ENCODE results near the gene MEIOSIN. TPM values are rescaled to one million over a fixed set of nuclear protein-coding genes. Genes with fewer than 3 reads are reported as not detected.

Gene MEIOSIN
- polyA plus RNA-seq, 1 of the 3 experiments (the other 2 are of a cell fraction), result 0.03 TPM

DNA sequence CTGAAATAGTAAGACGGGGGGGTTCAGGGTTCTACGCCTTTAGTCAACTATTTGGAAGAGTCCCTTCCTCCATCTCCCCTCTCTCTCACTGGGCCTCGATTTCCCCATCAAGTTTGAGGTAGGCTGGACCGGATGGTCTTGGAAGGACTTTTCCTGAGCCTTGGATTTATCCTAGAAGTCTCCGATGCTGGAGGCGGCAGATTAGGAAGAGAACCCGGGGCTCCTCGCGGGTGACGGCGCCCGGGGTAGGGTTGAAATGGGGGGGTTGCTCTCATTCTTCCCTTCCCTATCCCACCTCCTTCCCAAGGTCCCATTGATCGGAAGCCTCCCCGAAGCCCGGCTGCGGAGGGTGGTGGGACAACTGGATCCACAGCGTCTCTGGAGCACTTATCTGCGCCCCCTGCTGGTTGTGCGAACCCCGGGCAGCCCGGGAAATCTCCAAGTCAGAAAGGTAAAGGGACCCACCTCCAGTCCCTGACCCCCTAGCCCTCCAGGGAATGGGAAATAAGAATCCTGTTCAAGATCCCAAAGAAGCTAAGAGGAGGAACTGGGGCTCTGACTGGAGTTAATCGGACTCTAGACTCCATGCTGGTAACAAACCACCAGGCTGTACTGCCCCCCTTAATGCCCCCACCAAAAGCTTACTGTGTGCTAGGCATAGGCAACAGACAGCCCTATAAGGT lies 40.0 kb upstream of the MEIOSIN start:
- DNase-seq, result peak; percentile 85
- Histone ChIP-seq H2AFZ (ENCODE audit: low read depth) (peak overlapping the region; percentile 86), H3K4me3 (ENCODE audit: low read depth in 2 of 2, low read length in 1 of 2) (peak overlapping the region; percentile 71 to 91), H3K4me2 (peak overlapping the region; percentile 88), H3K27me3 (ENCODE audit: insufficient read depth) (no peaks in the 10 kb centered on the region), H3K36me3 (replicated peaks in 1 of 2; ENCODE audit: control insufficient read depth in 1 of 2, insufficient read depth in 2 of 2, low read length in 1 of 2) (peaks cover 2 to 15% of the 10 kb centered on the region in 2 experiments), H4K20me1 (ENCODE audit: insufficient read depth) (0 out of 2 replicates have a peak, but pooled peaks cover 4% of the 10 kb centered on the region), H3F3A (replicated peaks; ENCODE audit: insufficient read depth) (peaks cover 11% of the 10 kb centered on the region), H3K9me2 (no peaks in the 10 kb centered on the region), H3K9me3 (no peaks in the 10 kb centered on the region), H3K27ac (ENCODE audit: low read depth in 2 of 2, low read length in 1 of 2) (peak overlapping the region; percentile 48 to 87), H3K79me2 (ENCODE audit: insufficient read depth) (peaks cover 39% of the 10 kb centered on the region), H3K9ac (peak overlapping the region; percentile 82), H3K4me1 (ENCODE audit: control insufficient read depth in 1 of 2, insufficient read depth in 2 of 2, low read depth in 1 of 2, low read length in 1 of 2) (peaks cover 0 to 6% of the 10 kb centered on the region in 2 experiments; a peak in 1 of 4 replicates)
- ChIA-PET CTCF (interaction anchor here (0.6 to 6.8 kb wide), 40 partner anchors 9 to 1208 kb away, joined by 3 to 106 read pairs (median 4); partner anchors contain the start of genes DMPK, DMWD, FBXO46 and SIX5), POLR2A (interaction anchor here (0.8 to 1.9 kb wide), 5 partner anchors 20 to 90 kb away, joined by 3 to 8 read pairs (median 4); partner anchors contain the start of genes FBXO46 and SIX5)
- TF ChIP-seq, protein P1, sequence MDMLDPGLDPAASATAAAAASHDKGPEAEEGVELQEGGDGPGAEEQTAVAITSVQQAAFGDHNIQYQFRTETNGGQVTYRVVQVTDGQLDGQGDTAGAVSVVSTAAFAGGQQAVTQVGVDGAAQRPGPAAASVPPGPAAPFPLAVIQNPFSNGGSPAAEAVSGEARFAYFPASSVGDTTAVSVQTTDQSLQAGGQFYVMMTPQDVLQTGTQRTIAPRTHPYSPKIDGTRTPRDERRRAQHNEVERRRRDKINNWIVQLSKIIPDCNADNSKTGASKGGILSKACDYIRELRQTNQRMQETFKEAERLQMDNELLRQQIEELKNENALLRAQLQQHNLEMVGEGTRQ (IDR thresholded peaks at IDR 0.05; ENCODE audit: borderline replicate concordance, low read depth, low read length), result no peak
- TF ChIP-seq RAD21 (IDR thresholded peaks at IDR 0.05; ENCODE audit: low read length) (peak; percentile 55), SMC3 (IDR thresholded peaks at IDR 0.05; ENCODE audit: low read depth, low read length) (peak; percentile 58), SIN3A (IDR thresholded peaks at IDR 0.05; ENCODE audit: borderline replicate concordance, low read depth, low read length) (peak; percentile 62; the same call in 1 of the 2 replicates), TAF1 (IDR thresholded peaks at IDR 0.05; ENCODE audit: borderline replicate concordance, low read depth, low read length) (no peak)
- TF ChIP-seq, protein P2, sequence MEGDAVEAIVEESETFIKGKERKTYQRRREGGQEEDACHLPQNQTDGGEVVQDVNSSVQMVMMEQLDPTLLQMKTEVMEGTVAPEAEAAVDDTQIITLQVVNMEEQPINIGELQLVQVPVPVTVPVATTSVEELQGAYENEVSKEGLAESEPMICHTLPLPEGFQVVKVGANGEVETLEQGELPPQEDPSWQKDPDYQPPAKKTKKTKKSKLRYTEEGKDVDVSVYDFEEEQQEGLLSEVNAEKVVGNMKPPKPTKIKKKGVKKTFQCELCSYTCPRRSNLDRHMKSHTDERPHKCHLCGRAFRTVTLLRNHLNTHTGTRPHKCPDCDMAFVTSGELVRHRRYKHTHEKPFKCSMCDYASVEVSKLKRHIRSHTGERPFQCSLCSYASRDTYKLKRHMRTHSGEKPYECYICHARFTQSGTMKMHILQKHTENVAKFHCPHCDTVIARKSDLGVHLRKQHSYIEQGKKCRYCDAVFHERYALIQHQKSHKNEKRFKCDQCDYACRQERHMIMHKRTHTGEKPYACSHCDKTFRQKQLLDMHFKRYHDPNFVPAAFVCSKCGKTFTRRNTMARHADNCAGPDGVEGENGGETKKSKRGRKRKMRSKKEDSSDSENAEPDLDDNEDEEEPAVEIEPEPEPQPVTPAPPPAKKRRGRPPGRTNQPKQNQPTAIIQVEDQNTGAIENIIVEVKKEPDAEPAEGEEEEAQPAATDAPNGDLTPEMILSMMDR (IDR thresholded peaks at IDR 0.05), result peak; percentile 98
- TF ChIP-seq, protein P3, sequence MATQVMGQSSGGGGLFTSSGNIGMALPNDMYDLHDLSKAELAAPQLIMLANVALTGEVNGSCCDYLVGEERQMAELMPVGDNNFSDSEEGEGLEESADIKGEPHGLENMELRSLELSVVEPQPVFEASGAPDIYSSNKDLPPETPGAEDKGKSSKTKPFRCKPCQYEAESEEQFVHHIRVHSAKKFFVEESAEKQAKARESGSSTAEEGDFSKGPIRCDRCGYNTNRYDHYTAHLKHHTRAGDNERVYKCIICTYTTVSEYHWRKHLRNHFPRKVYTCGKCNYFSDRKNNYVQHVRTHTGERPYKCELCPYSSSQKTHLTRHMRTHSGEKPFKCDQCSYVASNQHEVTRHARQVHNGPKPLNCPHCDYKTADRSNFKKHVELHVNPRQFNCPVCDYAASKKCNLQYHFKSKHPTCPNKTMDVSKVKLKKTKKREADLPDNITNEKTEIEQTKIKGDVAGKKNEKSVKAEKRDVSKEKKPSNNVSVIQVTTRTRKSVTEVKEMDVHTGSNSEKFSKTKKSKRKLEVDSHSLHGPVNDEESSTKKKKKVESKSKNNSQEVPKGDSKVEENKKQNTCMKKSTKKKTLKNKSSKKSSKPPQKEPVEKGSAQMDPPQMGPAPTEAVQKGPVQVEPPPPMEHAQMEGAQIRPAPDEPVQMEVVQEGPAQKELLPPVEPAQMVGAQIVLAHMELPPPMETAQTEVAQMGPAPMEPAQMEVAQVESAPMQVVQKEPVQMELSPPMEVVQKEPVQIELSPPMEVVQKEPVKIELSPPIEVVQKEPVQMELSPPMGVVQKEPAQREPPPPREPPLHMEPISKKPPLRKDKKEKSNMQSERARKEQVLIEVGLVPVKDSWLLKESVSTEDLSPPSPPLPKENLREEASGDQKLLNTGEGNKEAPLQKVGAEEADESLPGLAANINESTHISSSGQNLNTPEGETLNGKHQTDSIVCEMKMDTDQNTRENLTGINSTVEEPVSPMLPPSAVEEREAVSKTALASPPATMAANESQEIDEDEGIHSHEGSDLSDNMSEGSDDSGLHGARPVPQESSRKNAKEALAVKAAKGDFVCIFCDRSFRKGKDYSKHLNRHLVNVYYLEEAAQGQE (IDR thresholded peaks at IDR 0.05; ENCODE audit: low read depth, low read length), result 0 out of 2 replicates have a peak, but pooled peaks have one; percentile 45
- WGBS (ENCODE audit: low lambda C conversion rate), result under 1% methylated on average over 19 of the region's 22 CpGs

All from SK-N-SH (cell line).